Endothelial cell of umbilical vein (primary cell): ENCODE data around the gene CELF5.

Source experiments
- CTCF ChIP-seq, 2 donors: IDR thresholded peaks; 1 replicate in 1 of 2; 2 replicates in 1 of 2; pipeline ENCODE4 v1.5.1; 2011; ENCODE audit warnings: low read length in 2 of 2, mild to moderate bottlenecking in 2 of 2, moderate library complexity in 2 of 2, control low read depth in 1 of 2, inconsistent platforms in 1 of 2, low read depth in 1 of 2; ENCODE audit not compliant: insufficient read depth in 1 of 2; ENCODE audit errors: extremely low read depth in 1 of 2
- EZH2 ChIP-seq: IDR thresholded peaks from 2 replicates; pipeline ENCODE4 v1.6.1; 2012; ENCODE audit warnings: borderline replicate concordance, low read depth, mild to moderate bottlenecking, moderate library complexity, low read length, inconsistent platforms; ENCODE audit not compliant: severe bottlenecking
- GATA2 ChIP-seq: IDR thresholded peaks from 2 replicates; pipeline ENCODE4 v1.7.0; 2011; ENCODE audit warnings: low read depth, mild to moderate bottlenecking, moderate library complexity, mixed read lengths, low read length; ENCODE audit not compliant: insufficient read length, insufficient read depth
- POLR2A ChIP-seq: IDR thresholded peaks from 2 replicates; pipeline ENCODE4 v1.6.1; 2012; ENCODE audit warnings: low read depth, mild to moderate bottlenecking, control low read depth, low read length
- POLR2AphosphoS5 ChIP-seq: IDR thresholded peaks from 2 replicates; pipeline ENCODE4 v1.6.1; 2012; ENCODE audit warnings: low read depth, mild to moderate bottlenecking, control low read depth, low read length, moderate library complexity; ENCODE audit not compliant: insufficient read depth

DNA sequence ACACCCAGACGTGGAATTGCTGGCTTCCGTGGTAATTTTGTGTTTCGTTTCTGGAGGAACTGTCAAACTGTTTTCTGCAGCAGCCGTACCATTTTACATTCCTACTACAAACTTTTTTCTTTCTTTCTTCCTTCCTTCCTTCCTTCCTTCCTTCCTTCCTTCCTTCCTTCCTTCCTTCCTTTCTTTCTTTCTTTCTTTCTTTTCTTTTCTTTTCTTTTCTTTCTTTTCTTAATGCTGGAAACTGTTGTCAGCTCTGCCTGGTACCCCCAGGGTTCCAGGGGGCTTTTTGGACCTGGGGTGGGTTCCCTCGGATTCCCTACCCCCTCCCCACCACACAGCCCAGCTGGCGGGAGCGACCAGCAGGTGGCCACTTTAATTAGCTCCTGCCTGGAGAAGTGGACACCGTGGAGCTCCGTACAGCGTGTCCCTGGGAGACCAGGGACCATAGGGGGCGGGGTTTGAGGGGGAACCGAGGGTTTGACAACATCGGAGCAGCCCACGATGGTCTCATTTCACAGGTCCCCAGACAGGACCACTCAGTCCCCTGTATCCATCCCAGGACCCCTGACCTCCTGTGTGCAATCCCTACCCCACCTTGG is 24.4 kb downstream of the CELF5 start:
- no peak for TF ChIP-seq CTCF (IDR thresholded peaks at IDR 0.05; ENCODE audit: extremely low read depth in 1 of 2, insufficient read depth in 1 of 2, low read depth in 1 of 2, low read length in 2 of 2)
- no peak for TF ChIP-seq POLR2AphosphoS5
- TF ChIP-seq EZH2 = no peak
- TF ChIP-seq POLR2A = no peak
- no peak for TF ChIP-seq GATA2
